Activated CD4-positive, alpha-beta T cell treated with anti-CD3 and anti-CD28 coated beads, Interleukin-2, Interleukin-6, amounts not matched to agents 100 ng/mL and 50 ng/mL, durations not matched to agents 16 hours and 8 hours (primary cell): ENCODE measurements around the gene PIAS1.
"Not testable (repeated sequence)": the region's sequence is repeated elsewhere in the genome, so short reads cannot be mapped to it uniquely, and the experiment has no call there.

ENCODE experiments used
- DNase-seq: peaks from one replicate; pipeline ENCODE4 v3.0.0-alpha.2; 2020

PIAS1 gene

DNA sequence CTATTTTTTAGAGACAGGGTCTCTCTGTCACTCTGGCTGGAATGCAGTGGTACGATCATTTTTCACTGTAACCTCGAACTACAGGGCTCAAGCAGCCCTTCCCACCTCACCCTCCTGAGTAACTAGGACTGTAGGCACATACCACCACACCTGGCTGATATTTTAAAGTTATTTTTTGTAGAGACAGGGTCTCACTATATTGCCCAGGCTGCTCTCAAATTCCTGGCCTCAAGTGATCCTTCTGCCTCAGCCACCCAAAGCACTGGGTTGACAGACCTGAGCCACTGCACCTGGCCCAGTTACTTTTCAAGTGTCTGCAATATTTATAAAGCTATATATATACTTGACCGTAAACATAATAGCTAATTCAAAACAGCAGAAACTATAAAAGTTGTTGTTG, 75.0 kb downstream of the PIAS1 start:
- DNase-seq: no peak

DNA sequence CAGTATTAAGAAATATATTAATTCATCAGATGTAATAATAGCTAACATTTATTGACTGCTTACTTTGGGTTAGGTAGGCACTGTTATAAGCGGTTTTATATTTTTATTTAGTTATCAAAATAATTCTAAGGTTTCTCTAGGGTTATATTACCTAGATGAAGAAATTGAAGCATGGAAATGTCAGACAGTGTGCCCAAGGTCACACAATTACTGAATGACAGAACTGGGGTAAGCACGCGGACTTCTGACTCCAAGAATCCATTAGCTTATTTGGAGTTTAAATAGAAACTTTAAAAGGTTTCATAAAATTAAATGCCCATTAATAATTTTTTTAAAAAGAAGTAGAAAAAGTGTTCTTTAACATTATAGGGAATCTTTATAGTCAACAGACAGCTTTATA, 76.7 kb downstream of the PIAS1 start:
- DNase-seq: no peak

DNA sequence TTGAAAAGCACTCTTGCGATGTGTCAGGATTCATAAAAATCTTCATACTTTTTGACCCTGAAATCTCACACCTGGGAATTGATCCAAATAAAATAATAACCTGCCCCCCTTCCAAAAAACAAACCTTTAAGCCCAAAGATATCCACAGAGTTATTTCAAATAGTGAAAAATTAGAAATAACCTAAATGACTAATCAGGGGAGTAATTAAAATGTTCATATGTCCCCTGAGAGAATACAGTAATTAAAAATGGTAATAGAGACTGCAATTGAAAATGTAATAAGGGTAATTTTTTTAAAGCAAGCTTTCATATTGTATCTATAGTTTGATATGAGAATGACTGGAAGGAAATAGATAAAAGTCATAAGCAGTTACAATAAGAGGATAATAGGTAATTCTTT, 83.0 kb downstream of the PIAS1 start:
- no peak for DNase-seq

DNA sequence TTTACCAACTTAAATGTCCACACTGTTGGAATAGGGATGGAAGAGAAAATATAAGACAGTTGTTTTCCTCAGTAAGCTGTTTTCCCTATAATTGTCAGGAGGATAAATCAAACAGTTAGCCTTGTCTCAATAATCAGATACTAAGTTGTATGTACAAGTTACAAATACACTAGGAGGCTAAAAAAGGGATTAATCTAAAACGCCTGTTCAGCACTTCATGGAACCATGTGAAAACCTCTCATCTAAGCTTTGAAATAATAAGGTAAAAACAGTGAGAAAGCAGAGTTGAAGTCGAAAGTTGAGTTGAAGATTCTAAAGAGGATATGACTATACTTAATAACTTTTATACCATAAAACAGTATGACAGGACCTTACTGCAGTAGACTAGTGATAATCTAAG, 89.0 kb downstream of the PIAS1 start:
- DNase-seq: no peak

DNA sequence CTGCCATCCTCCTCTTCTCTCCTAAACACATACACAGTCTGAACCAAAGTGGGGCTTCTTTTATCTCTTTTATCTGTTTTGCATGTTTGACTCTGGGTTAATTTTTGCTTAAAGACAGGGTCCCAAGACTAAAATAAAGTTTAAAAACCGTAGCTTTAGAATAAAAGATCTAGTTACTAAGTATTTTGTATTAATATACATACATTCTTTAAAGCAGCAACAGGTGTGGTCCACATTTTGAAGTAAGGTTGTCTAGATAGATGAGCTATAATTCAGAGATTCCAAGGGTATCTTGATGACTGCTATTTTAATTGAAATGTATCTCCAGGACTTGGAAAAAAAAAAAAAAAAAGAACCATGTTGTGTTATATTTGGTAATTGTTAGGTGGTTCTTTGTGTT, 89.7 kb downstream of the PIAS1 start:
- DNase-seq: no peak

DNA sequence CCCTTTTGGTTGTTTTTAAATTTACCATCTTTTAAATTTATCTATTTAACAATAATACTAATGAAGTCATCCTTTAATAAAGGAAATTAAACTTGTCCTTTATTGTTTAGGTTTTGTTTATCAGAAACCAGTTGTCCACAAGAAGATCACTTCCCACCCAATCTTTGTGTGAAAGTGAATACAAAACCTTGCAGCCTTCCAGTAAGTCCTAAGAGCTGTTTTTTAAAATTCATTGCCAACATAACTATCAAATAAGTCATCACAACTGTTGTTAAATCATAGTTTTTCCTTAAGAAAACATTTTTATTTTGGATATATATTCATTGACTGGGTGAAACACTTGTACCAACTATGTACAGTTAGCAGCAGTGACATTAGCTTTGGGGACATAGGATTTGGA, 91.6 kb downstream of the PIAS1 start:
- DNase-seq: no peak

DNA sequence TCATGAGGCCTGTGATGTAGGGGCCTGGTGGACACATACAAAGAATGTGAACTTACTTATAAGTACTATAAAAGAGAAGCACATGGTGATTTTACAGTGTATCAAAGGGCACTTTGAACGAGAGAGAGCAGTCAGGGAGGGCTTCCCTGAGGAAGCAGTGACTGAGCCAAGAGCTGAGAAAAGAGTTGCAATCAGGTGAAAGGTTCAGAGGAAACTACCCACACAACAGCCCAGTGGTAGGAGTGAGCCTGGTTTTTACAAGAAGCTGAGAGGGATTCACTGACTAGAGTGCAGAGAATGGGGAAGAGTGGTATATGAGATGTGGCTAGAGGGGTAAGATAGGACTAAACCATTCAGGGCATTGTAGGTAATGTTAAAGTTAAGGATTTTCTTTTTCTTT, 93.9 kb downstream of the PIAS1 start:
- DNase-seq: no peak

DNA sequence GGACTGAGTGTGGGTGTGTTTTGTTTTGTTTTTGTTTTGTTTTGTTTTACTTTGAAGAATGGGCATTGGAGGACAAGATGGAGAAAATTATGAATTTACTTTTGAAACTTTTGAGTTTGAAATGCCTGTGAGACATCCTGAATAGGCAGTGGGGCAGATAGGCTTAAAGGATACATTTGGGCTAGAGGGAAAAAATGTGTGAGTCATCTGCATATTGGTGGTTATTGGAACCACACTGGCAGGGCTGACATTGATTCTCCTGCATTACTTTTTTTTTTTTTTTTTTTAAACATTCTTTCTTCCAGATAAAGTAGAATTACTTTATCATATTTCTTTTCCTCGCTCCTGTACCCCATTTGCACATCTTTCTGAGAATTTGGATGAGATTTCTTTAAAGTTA, 94.9 kb downstream of the PIAS1 start:
- no peak for DNase-seq

DNA sequence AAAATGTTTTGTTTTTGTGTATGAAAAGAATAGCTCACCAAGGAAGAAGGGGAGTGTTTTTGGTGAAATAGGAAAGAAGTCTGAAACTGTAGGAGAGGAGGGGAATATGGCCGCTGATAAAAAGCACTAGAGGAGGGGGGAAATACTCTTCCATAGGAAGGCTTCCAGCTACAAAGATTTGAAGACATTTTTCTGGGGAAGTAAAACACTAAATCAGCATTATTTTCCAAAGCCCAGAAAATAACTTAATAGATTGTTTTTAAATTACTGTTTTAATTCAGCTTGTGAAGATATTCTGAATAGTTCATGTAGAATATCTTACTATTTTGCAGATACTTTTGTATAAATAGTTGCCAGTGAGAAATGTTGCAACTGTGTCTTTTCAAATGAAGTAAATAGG, 96.1 kb downstream of the PIAS1 start:
- DNase-seq: no peak

DNA sequence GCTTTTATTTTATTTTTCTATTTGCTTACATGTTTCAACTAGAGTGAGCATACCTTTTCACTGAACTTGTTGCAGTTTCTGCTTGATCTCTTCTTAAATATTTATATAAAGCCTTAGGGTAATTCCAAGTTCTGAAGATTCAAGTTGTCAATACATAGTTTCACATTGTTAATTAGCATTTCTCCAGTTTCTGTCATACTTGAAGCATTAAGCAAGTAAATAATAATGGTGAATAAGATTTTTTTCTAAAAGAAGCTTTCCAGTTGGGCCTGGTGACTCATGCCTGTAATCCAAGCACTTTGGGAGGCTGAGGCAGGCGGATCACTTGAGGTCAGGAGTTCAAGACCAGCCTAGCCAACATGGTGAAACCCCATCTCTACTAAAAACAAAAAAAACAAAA, 97.2 kb downstream of the PIAS1 start:
- DNase-seq: no peak

DNA sequence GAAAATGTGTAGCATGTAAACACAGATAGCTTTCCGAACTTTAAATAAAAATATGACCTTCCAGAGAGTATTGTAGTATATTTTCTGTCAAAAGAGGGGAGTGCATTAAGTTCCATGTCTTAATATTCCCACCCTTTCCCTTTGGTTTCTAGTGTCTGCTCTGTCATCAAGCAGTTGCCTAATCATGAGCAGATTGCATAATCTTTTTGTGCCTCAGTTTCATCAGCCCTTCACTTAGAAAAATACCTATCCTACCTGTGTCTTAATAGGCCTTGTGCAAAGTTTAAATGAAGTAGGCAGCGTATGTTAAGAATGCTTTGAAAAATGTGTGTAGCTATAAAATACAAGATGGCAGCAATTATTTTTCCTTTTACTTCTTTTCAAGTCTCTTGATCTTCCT, 98.2 kb downstream of the PIAS1 start:
- no peak for DNase-seq

DNA sequence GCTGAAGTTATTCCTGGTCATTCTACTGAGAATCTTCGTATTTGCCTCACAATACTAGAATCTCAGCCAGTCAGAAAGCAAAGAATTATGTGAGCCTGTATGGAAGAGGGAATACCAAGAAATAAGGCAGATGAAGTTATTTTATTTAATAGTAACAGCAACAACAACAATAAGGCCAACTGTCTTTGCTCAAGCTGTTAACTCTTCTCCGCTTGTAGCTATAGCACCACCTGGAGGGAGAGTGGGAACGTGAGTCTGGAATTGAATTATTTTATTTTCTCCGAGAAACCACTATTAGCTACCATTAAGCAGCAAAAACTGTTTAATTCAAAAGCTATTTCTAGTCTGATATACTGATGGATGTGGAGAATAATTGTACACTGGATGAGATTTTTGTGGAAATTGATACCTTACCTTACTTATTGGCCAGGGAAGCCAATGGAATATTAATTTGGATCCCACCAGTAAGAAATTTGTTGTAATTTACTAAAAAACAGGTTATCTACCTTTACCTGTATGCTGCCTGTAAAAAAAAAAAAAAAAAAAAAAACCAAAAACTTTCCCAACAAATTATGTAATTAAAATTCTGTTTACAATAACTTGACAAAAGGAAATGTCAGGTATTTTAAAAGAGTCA, 100.9 kb downstream of the PIAS1 start:
- no peak for DNase-seq

DNA sequence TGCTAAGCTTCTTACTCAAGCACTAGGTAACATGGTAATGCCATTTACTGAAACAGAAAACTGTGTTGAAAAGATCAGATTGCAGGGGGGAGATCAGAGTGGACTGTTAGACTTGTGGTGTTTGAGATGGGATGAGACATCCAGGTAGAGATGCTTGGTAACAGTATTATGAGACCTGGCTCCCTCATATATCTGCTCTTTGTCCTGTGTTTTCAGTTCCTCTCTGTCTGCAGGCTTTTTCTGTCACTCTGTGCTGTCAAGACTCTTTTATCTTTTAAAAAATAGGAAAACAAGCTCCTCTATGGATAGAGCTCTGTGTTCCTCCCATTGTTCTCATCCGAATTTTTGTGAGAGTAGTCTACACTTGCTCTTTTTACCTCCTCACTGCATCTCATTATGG, 103.0 kb downstream of the PIAS1 start:
- DNase-seq: no peak

DNA sequence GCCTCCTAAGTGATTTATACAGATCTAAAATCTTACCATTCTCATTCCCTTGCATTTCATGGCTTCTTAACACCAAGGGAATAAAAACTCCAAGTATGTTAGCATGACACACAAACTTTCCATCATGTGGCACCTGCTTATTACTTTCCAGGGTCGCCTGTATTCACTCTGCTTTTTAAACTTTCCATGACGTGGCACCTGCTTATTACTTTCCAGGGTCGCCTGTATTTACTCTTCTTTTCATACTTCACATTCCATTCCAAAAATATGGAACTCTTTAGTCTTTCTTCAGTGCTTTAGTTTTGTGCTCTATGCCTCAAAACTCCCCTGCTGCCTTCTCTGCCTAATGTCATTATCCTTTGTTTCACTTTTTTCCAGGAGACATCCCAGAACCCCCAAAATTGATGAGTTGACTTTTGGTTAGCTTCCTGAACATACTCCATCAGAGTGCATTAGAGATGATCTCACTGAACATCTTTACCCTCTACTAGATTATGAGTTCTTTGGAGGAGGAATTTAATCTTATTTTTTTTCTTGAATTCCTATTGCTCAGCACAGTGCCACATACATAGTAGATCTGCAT, 104.0 kb downstream of the PIAS1 start:
- no peak for DNase-seq

DNA sequence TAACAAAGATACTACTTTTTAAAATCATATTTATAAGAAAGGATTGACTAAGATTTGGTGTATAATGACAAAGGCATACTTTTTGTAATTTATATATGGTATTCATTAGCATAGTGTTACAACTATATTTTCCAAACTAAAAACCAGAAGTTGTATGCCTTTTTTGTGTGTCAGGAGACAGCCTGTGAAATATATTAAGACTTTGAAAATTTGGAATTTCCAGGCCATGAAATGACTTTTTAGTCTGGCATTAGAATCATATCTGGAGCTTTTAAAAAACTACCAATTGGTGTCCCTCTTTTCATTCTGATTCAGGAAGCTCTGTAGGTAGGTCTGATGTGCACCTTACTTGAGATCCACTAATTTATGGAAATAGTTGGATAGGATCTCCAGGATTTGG, 109.1 kb downstream of the PIAS1 start:
- no peak for DNase-seq

DNA sequence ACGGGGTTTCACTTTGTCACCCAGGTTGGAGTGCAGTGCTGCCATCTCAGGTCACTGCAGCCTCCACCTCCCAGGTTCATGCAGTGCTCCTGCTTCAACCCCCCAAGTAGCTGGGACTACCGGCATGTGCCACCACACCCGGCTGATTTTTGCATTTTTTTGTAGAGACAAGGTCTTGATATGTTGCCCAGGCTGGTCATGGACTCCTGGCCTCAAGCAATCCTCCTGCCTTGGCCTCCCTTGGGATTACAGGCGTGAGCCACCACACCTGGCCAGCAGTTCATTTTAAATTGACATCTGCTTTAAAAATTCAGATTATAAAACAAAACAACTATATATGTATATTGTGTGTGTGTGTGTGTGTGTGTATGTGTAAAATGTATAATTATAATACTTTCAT, 112.7 kb downstream of the PIAS1 start:
- DNase-seq: no peak

DNA sequence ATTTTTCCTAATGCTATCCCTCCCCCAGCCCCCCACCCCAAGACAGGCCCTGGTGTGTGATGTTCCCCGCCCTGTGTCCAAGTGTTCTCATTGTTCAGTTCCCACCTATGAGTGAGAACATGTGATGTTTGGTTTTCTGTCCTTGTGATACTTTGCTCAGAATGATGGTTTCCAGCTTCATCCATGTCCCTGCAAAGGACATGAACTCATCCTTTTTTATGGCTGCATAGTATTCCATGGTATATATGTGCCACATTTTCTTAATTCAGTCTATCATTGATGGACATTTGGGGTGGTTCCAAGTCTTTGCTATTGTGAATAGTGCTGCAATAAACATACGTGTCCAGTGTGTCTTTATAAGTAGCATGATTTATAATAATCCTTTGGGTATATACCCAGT, 117.9 kb downstream of the PIAS1 start:
- not testable (repeated sequence) for DNase-seq

DNA sequence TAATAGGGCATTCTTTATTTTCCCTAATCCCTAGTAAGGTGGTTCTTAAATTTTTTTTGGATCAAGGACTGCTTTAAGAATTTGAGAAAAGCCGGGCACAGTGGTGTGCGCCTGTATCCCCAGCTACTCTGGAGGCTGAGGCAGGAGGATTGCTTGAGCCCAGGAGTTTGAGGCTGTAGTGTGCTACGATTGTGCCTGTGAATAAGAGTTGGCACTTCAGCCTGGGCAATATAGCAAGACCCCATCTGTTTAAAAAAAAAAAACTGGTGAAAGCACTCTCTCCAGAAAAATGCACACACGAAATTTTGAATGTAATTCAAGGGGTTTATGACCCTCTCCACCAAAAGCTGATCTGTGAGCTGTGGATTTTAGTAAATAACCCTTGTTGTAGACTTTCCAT, 119.0 kb downstream of the PIAS1 start:
- DNase-seq: no peak

DNA sequence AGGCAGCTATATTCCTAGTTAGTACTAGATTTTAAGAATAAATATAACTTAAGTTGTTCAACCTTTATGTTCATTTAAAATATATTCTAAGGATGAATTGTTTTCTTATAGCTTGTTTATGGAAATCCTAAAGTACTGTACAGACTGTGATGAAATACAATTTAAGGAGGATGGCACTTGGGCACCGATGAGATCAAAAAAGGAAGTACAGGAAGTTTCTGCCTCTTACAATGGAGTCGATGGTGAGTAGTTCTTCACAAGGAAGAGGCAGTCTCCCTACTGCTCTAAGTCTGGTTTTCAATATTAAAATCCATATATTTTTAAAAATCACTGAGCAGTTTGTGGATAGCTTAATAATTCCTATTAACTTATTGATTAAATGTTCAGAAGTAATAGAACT, 121.4 kb downstream of the PIAS1 start:
- no peak for DNase-seq

DNA sequence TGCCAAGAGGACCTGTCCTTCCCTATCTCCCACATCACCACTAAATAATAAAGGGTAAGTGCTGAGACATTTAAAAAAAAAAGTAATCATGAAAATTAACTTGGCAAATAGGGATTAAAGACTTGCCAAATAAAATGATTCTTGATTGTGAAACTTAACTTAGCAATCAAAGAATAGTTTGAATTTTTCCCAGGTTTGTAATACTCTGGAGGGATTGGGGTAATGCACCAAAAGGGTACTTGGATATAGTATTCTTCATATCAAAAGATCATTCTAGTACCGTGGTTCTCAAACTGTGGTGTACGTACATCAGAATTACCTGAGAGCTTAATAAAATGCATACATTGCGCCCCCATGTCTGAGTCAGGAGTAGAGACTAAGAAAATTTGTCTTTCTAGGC, 122.5 kb downstream of the PIAS1 start:
- no peak for DNase-seq

DNA sequence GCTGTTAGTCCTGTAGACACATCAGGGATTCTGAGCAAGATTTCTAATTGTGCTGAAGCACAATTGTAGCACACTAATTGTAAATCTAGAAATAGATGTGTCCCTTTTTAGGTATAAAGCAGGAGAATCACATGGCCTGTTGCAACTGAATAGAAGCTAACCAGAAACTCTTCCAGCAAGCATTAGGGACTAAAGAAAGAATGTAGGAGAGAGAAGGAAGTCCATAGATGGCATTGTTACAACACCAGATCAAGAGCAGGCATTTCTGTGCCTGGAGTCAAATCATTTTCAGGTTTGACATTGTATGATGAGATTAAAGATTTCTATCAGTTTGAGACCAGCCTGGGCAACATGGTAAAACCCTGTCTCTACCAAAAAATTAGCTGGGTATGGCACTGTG, 123.6 kb downstream of the PIAS1 start:
- no peak for DNase-seq

DNA sequence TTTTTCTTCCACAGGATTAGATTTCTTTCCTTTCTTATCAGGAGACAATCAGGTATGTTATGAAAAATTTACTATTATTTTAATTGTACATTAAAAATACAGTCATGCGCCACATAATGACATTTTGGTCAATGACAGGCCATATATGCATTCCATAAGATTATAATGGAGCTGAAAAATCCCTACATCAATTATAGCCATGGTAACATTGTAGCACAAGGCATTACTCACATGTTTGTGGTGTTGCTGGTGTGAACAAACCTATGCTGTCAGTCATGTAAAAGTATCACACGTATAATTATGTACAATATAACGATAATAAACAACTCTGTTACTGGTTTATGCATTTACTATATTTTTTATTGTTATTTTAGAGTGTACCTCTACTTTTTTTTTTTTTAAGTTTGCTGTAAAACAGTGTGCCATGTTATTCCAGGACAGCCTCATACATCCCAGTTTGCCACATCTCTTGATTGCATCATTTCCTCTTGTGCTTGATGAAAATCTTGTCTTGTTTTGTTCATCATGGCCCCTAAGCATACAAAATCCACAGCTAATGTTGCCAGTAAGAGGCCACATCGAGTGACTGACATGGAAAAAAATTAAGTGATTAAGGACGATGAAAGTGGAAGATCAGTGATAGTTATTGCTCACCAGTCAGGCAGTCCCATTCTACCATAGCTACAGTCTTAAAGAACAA, 129.7 kb downstream of the PIAS1 start:
- no peak for DNase-seq

DNA sequence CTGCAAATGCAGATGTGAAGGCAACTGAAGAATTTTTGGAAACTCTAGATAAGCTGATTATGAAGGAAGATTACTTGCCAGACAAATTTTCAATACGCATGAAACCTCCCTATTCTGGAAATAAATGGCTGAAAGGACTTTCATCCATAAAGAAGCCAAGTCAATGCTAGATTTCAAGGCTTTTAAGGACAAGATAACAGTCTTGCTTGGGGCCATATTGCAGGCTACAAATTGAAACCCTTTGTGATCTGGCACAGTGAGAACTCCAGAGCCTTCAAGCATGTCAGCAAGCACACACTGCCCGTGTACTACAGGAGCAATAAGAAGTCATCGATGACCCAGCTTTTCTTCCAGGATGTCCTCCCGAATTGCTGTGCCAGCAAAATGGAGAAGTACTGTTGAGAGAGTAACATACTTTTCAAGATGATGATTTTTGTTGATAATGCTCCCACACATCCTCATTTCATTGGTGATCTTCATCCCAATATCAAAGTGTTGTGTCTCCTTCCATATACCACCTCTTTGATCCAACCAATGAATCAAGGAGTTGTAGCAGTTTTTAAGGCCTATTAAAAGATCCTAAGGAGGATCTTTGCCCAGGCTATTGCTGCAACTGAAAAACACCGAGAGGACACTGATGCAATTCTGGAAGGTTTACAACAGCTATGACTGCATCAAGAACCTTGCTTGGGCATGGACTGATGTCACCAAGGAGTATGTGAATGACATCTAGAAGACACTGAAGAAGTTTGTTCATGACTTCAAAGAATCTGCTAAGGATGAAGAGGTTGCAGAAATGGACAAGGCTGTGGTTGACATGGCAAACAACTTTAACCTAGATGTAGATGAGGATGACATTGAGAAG, 130.7 kb downstream of the PIAS1 start:
- DNase-seq: no peak
